ENCODE measurements around the gene COL6A3.

DNA sequence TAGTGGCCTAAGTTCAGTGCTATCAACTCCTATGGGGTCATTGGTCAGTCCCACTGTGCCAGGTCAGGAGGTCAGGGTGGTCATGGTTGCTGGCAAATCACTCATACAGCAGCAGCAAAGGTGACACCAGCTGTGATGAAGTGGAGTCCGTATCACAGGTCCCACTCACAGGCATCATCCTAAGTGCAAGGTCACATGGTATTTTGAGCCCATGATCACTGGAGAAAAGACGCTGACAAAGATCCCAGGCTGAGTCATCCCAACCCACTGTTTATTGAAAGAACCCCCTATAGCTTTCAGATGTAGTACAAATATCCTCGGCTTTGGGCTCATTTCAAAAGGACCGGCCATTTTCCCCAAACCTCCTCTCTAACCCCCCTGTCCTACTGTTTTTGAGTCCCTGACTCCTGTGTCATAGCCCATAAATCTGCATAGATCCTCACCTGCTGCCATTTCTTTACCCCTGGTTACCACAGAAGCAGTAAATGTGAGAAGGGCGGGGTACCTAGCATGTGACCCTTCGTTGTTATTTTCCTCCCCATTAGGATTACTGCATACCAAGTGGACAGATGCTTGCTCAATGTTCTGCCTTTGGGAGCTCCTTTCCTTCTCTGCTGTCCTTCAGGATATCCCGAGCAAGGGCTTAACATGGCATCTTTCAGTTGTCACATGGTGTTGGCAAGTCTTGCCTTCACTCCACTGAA is 107.7 kb downstream of the COL6A3 start:
- TF ChIP-seq, protein P1, sequence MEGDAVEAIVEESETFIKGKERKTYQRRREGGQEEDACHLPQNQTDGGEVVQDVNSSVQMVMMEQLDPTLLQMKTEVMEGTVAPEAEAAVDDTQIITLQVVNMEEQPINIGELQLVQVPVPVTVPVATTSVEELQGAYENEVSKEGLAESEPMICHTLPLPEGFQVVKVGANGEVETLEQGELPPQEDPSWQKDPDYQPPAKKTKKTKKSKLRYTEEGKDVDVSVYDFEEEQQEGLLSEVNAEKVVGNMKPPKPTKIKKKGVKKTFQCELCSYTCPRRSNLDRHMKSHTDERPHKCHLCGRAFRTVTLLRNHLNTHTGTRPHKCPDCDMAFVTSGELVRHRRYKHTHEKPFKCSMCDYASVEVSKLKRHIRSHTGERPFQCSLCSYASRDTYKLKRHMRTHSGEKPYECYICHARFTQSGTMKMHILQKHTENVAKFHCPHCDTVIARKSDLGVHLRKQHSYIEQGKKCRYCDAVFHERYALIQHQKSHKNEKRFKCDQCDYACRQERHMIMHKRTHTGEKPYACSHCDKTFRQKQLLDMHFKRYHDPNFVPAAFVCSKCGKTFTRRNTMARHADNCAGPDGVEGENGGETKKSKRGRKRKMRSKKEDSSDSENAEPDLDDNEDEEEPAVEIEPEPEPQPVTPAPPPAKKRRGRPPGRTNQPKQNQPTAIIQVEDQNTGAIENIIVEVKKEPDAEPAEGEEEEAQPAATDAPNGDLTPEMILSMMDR (IDR thresholded peaks at IDR 0.05): no peak
- TF ChIP-seq, protein P2, sequence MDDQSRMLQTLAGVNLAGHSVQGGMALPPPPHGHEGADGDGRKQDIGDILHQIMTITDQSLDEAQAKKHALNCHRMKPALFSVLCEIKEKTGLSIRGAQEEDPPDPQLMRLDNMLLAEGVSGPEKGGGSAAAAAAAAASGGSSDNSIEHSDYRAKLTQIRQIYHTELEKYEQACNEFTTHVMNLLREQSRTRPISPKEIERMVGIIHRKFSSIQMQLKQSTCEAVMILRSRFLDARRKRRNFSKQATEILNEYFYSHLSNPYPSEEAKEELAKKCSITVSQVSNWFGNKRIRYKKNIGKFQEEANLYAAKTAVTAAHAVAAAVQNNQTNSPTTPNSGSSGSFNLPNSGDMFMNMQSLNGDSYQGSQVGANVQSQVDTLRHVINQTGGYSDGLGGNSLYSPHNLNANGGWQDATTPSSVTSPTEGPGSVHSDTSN (IDR thresholded peaks at IDR 0.05): no peak
- TF ChIP-seq TAF1 (IDR thresholded peaks at IDR 0.05; ENCODE audit: borderline replicate concordance, low read depth, low read length) (no peak), RAD21 (IDR thresholded peaks at IDR 0.05; ENCODE audit: low read length) (no peak), RFX5 (IDR thresholded peaks at IDR 0.05; ENCODE audit: low read length) (no peak)

All from SK-N-SH (cell line).